Left ventricle myocardium superior (tissue), 1 donor: ENCODE results near the gene KRTAP13-4. TPM values are rescaled to one million over a fixed set of nuclear protein-coding genes. Genes with fewer than 3 reads are reported as not detected.

Source experiments
- ATAC-seq: fragments of 200-7000 bp; cut with Tn5 transposase; one replicate; pipeline ENCODE4 v1.9.1; 2020; ENCODE audit warnings: mild to moderate bottlenecking, moderate library complexity
- DNase-seq: peaks from one replicate; pipeline ENCODE4 v3.0.0-alpha.2; 2020
- intact Hi-C: fragments of 100-400 bp; cut with micrococcal nuclease; formaldehyde crosslinking; loops from one replicate; pipeline ENCODE4 v1.11.0; 2022
- total RNA-seq: library from RNA; stranded (reverse); fragmentation: NEBNext Ultra II Directional; extraction: Animal tissue kit (Norgen Biotek cat#: 25700); gene quantifications from one replicate; pipeline ENCODE4 v1.2.1, GENCODE V29; 2021
- donor health status: DM: no; HTN: yes; CAD: no; lungs with severe emphysema.

The KRTAP13-4 gene
- total RNA-seq, 1 donor from 2014 or later = not detected

- ATAC-seq (peak; percentile 62), DNase-seq (no peak)
- intact Hi-C loops = no loop called here
These were observed 49.2 kb downstream of the KRTAP13-4 start for GRCh38 chr21:30479259-30479658.

GRCh38 chr21:30480145-30480544, 50.1 kb downstream of the KRTAP13-4 start, which contains the start of gene KRTAP19-1:
Gene KRTAP19-1, minus strand, starts transcription at chr21:30480367. Its CDS starts 50 bp downstream, at chr21:30480317.
- no peak for DNase-seq
- ATAC-seq = no peak
- intact Hi-C loops = no loop called here

Other genes starting within 250 kb of the KRTAP13-4 start
- not detected for gene CLDN8, start 214.1 kb upstream of the KRTAP13-4 start, total RNA-seq
- not detected for gene KRTAP24-1, start 147.3 kb upstream of the KRTAP13-4 start, total RNA-seq
- gene KRTAP25-1, start 140.7 kb upstream of the KRTAP13-4 start, total RNA-seq = not detected
- gene KRTAP26-1, start 109.9 kb upstream of the KRTAP13-4 start, total RNA-seq = not detected
- not detected for gene KRTAP27-1, start 92.5 kb upstream of the KRTAP13-4 start, total RNA-seq
- gene KRTAP23-1, start 81.6 kb upstream of the KRTAP13-4 start, total RNA-seq = not detected
- not detected for gene KRTAP13-2, start 57.9 kb upstream of the KRTAP13-4 start, total RNA-seq
- gene KRTAP13-1, start 34.2 kb upstream of the KRTAP13-4 start, total RNA-seq = not detected
- not detected for gene KRTAP13-3, start 4.3 kb upstream of the KRTAP13-4 start, total RNA-seq
- gene KRTAP15-1, start 10.1 kb downstream of the KRTAP13-4 start, total RNA-seq = not detected
- not detected for gene KRTAP19-1, start 50.1 kb downstream of the KRTAP13-4 start, total RNA-seq
- not detected for gene KRTAP19-2, start 57.2 kb downstream of the KRTAP13-4 start, total RNA-seq
- gene KRTAP19-3, start 61.8 kb downstream of the KRTAP13-4 start, total RNA-seq = not detected
- gene KRTAP19-4, start 66.9 kb downstream of the KRTAP13-4 start, total RNA-seq = not detected
- not detected for gene KRTAP19-5, start 71.9 kb downstream of the KRTAP13-4 start, total RNA-seq
- gene KRTAP19-6, start 111.6 kb downstream of the KRTAP13-4 start, total RNA-seq = not detected
- not detected for gene KRTAP19-7, start 131.1 kb downstream of the KRTAP13-4 start, total RNA-seq
- not detected for gene KRTAP22-2, start 160.2 kb downstream of the KRTAP13-4 start, total RNA-seq
- not detected for gene KRTAP6-3, start 162.2 kb downstream of the KRTAP13-4 start, total RNA-seq
- gene KRTAP6-2, start 168.7 kb downstream of the KRTAP13-4 start, total RNA-seq = not detected
- gene KRTAP22-1, start 170.9 kb downstream of the KRTAP13-4 start, total RNA-seq = not detected
- not detected for gene KRTAP6-1, start 183.7 kb downstream of the KRTAP13-4 start, total RNA-seq
- not detected for gene KRTAP20-1, start 186.2 kb downstream of the KRTAP13-4 start, total RNA-seq
- not detected for gene KRTAP20-4, start 190.4 kb downstream of the KRTAP13-4 start, total RNA-seq
- gene KRTAP20-2, start 205.0 kb downstream of the KRTAP13-4 start, total RNA-seq = not detected
- gene KRTAP20-3, start 212.6 kb downstream of the KRTAP13-4 start, total RNA-seq = not detected